ENCODE measurements around the gene COPS3. TPM values are rescaled to one million over a fixed set of nuclear protein-coding genes. Genes with fewer than 3 reads are reported as not detected.
A peak's percentile ranks its signal among the peaks of the same experiment; 100 is the strongest.
"Not testable (repeated sequence)": the region's sequence is repeated elsewhere in the genome, so short reads cannot be mapped to it uniquely, and the experiment has no call there.

Gene COPS3
- total RNA-seq, 6 donors from 2014 or later, result 22.2 to 58.1 (median 43.1) TPM

- Histone ChIP-seq H3K4me3 (no peak overlapping the region), H3K36me3 (peaks cover 40 to 98% (median 74%) of the 10 kb centered on the region in 4 donors), H3K27ac (no peak overlapping the region), H3K4me1 (no peaks in the 10 kb centered on the region), H3K27me3 (no peaks in the 10 kb centered on the region), H3K9me3 (no peaks in the 10 kb centered on the region)
- TF ChIP-seq POLR2A (IDR thresholded peaks at IDR 0.05) (no peak), EP300 (IDR thresholded peaks at IDR 0.05) (no peak), CTCF (IDR thresholded peaks at IDR 0.05) (no peak), POLR2AphosphoS5 (IDR thresholded peaks at IDR 0.05) (no peak)
- ATAC-seq (ENCODE audit: low FRiP score in 2 of 2) (peak in 1 of 2 donors; percentile 46), DNase-seq (peak in 1 of 2 donors; percentile 44)
- WGBS, 2 donors, result 61 to 66% methylated on average over 2 of the region's 2 CpGs
Measured at GRCh38 chr17:17264430-17264829, 16.6 kb downstream of the COPS3 start.

- H3K9me3 ChIP-seq, result no peaks in the 10 kb centered on the region
- H3K4me1 ChIP-seq, result no peaks in the 10 kb centered on the region
- no peak for ATAC-seq (ENCODE audit: low FRiP score in 2 of 2)
- no peak overlapping the region for H3K27ac ChIP-seq
- DNase-seq, result no peak
- 90 to 91% methylated on average over 4 of the region's 4 CpGs for WGBS, 2 donors
- TF ChIP-seq POLR2AphosphoS5 (IDR thresholded peaks at IDR 0.05), result no peak
- TF ChIP-seq EP300 (IDR thresholded peaks at IDR 0.05), result no peak
- TF ChIP-seq POLR2A (IDR thresholded peaks at IDR 0.05), result no peak
- no peak for TF ChIP-seq CTCF (IDR thresholded peaks at IDR 0.05)
- H3K27me3 ChIP-seq, result no peaks in the 10 kb centered on the region
- no peak overlapping the region for H3K4me3 ChIP-seq
- peaks cover 32 to 94% (median 66%) of the 10 kb centered on the region in 4 donors for H3K36me3 ChIP-seq
Measured at GRCh38 chr17:17258998-17259397, 22.0 kb downstream of the COPS3 start.

- whole genome bisulfite sequencing, 2 donors, result 90 to 92% methylated on average over 7 of the region's 7 CpGs
Measured at GRCh38 chr17:17258011-17258410, 23.0 kb downstream of the COPS3 start.

GRCh38 chr17:17256316-17256715, 24.7 kb downstream of the COPS3 start:
- WGBS, 2 donors, result 90 to 100% methylated on average over 1 of the region's 1 CpG
- Histone ChIP-seq H3K27ac (no peak overlapping the region), H3K4me1 (no peaks in the 10 kb centered on the region), H3K4me3 (no peak overlapping the region), H3K36me3 (peaks cover 26 to 97% (median 76%) of the 10 kb centered on the region in 4 donors), H3K27me3 (no peaks in the 10 kb centered on the region), H3K9me3 (no peaks in the 10 kb centered on the region)
- ATAC-seq (ENCODE audit: low FRiP score in 2 of 2), result no peak
- TF ChIP-seq POLR2A (IDR thresholded peaks at IDR 0.05) (no peak), POLR2AphosphoS5 (IDR thresholded peaks at IDR 0.05) (no peak), EP300 (IDR thresholded peaks at IDR 0.05) (no peak), CTCF (IDR thresholded peaks at IDR 0.05) (no peak)
- no peak for DNase-seq

More at GRCh38 chr17:17258011-17258410, 23.0 kb downstream of the COPS3 start:
- H3K27me3 ChIP-seq, result no peaks in the 10 kb centered on the region
- no peak for DNase-seq
- TF ChIP-seq POLR2AphosphoS5 (IDR thresholded peaks at IDR 0.05) (no peak), CTCF (IDR thresholded peaks at IDR 0.05) (no peak), EP300 (IDR thresholded peaks at IDR 0.05) (no peak), POLR2A (IDR thresholded peaks at IDR 0.05) (no peak)
- no peak for ATAC-seq (ENCODE audit: low FRiP score in 2 of 2)
- H3K36me3 ChIP-seq, result peaks cover 26 to 96% (median 73%) of the 10 kb centered on the region in 4 donors
- H3K4me3 ChIP-seq, result no peak overlapping the region
- no peaks in the 10 kb centered on the region for H3K9me3 ChIP-seq
- H3K27ac ChIP-seq, result no peak overlapping the region
- H3K4me1 ChIP-seq, result no peaks in the 10 kb centered on the region

GRCh38 chr17:17255689-17256088, 25.4 kb downstream of the COPS3 start:
- H3K27me3 ChIP-seq; H3K4me1 ChIP-seq; H3K27ac ChIP-seq; DNase-seq; ATAC-seq (ENCODE audit: low FRiP score in 2 of 2); H3K4me3 ChIP-seq; H3K9me3 ChIP-seq: not testable (repeated sequence)
- 89 to 92% methylated on average over 11 of the region's 11 CpGs for WGBS, 2 donors
- H3K36me3 ChIP-seq, result peaks cover 26 to 96% (median 73%) of the 10 kb centered on the region in 4 donors

Measured in upper lobe of left lung (tissue), 6 donors.